ENCODE data around the gene LYPD1. TPM values are rescaled to one million over a fixed set of nuclear protein-coding genes. Genes with fewer than 3 reads are reported as not detected.

LYPD1 gene
- polyA plus RNA-seq, 1 of the 3 experiments (the other 2 are of a cell fraction) = 5.4 TPM

- TF ChIP-seq MEF2A (IDR thresholded peaks at IDR 0.05; ENCODE audit: borderline replicate concordance, low read depth) = no peak
- no peak for TF ChIP-seq USF1 (IDR thresholded peaks at IDR 0.05; ENCODE audit: borderline replicate concordance, low read depth)
- TF ChIP-seq, protein P1, sequence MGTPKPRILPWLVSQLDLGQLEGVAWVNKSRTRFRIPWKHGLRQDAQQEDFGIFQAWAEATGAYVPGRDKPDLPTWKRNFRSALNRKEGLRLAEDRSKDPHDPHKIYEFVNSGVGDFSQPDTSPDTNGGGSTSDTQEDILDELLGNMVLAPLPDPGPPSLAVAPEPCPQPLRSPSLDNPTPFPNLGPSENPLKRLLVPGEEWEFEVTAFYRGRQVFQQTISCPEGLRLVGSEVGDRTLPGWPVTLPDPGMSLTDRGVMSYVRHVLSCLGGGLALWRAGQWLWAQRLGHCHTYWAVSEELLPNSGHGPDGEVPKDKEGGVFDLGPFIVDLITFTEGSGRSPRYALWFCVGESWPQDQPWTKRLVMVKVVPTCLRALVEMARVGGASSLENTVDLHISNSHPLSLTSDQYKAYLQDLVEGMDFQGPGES (IDR thresholded peaks at IDR 0.05; ENCODE audit: low read depth, low read length) = no peak
- no peak for TF ChIP-seq MXI1 (IDR thresholded peaks at IDR 0.05; ENCODE audit: low read depth, low read length)
- no peak for TF ChIP-seq YY1 (IDR thresholded peaks at IDR 0.05; ENCODE audit: low read depth)
- no peak for TF ChIP-seq FOXM1 (IDR thresholded peaks at IDR 0.05; ENCODE audit: low read depth)
- Histone ChIP-seq H3K79me2 (ENCODE audit: insufficient read depth) (no peaks in the 10 kb centered on the region), H3K4me2 (no peak overlapping the region), H4K20me1 (ENCODE audit: insufficient read depth) (no peaks in the 10 kb centered on the region), H2AFZ (ENCODE audit: low read depth) (no peak overlapping the region), H3K36me3 (replicated peaks in 1 of 2; ENCODE audit: control insufficient read depth in 1 of 2, insufficient read depth in 2 of 2, low read length in 1 of 2) (no peaks in the 10 kb centered on the region), H3K27me3 (ENCODE audit: insufficient read depth) (no peaks in the 10 kb centered on the region), H3K9me2 (no peaks in the 10 kb centered on the region), H3K9me3 (no peaks in the 10 kb centered on the region), H3K27ac (ENCODE audit: low read depth in 2 of 2, low read length in 1 of 2) (no peak overlapping the region), H3K4me1 (ENCODE audit: control insufficient read depth in 1 of 2, insufficient read depth in 2 of 2, low read depth in 1 of 2, low read length in 1 of 2) (no peaks in the 10 kb centered on the region), H3K4me3 (ENCODE audit: low read depth in 2 of 2, low read length in 1 of 2) (no peak overlapping the region), H3F3A (replicated peaks; ENCODE audit: insufficient read depth) (no peaks in the 10 kb centered on the region), H3K9ac (no peak overlapping the region)
- DNase-seq = no peak
- ChIA-PET POLR2A (no interaction called here), CTCF (no interaction called here)
- WGBS (ENCODE audit: low lambda C conversion rate) = 71% methylated on average over 4 of the region's 4 CpGs
Measured at GRCh38 chr2:132599556-132599955, 70.4 kb downstream of the LYPD1 start.

DNA sequence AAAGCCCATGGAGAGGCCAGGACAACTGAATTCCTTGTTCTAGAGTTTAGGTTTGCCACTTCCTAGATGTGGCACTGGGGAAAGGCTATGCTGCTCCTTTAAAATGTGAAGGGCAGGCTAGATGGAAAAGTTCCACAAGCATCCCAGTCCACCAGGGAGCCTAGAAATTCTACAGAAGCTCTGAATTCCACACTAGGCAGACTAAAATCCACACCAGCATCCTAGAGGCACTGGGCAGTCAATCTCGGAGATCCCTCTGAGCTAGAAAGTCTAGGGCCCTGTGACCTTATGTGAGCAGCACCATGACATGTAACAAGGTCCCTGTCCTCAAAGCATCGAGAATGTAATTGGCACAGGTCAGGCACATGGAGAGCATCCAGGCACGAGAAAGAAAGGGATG is 71.5 kb downstream of the LYPD1 start:
- H3K79me2 ChIP-seq (ENCODE audit: insufficient read depth) = no peaks in the 10 kb centered on the region
- no peaks in the 10 kb centered on the region for H4K20me1 ChIP-seq (ENCODE audit: insufficient read depth)
- H3K9ac ChIP-seq = no peak overlapping the region
- H3K4me1 ChIP-seq (ENCODE audit: control insufficient read depth in 1 of 2, insufficient read depth in 2 of 2, low read depth in 1 of 2, low read length in 1 of 2) = no peaks in the 10 kb centered on the region
- H3K9me3 ChIP-seq = no peaks in the 10 kb centered on the region
- no peak overlapping the region for H2AFZ ChIP-seq (ENCODE audit: low read depth)
- ChIA-PET POLR2A (no interaction called here), CTCF (no interaction called here)
- H3K4me3 ChIP-seq (ENCODE audit: low read depth in 2 of 2, low read length in 1 of 2) = no peak overlapping the region
- no peaks in the 10 kb centered on the region for H3K36me3 ChIP-seq (replicated peaks in 1 of 2; ENCODE audit: control insufficient read depth in 1 of 2, insufficient read depth in 2 of 2, low read length in 1 of 2)
- no peak for DNase-seq
- WGBS (ENCODE audit: low lambda C conversion rate) = 60% methylated on average over 3 of the region's 3 CpGs
- H3K4me2 ChIP-seq = no peak overlapping the region
- H3K27ac ChIP-seq (ENCODE audit: low read depth in 2 of 2, low read length in 1 of 2) = no peak overlapping the region
- H3K9me2 ChIP-seq = no peaks in the 10 kb centered on the region
- no peaks in the 10 kb centered on the region for H3K27me3 ChIP-seq (ENCODE audit: insufficient read depth)
- H3F3A ChIP-seq (replicated peaks; ENCODE audit: insufficient read depth) = no peaks in the 10 kb centered on the region
- TF ChIP-seq JUND (IDR thresholded peaks at IDR 0.05) (no peak), GABPA (IDR thresholded peaks at IDR 0.05; ENCODE audit: low read depth) (no peak), TEAD4 (IDR thresholded peaks at IDR 0.05; ENCODE audit: borderline replicate concordance, insufficient read depth) (no peak), NRF1 (IDR thresholded peaks at IDR 0.05; ENCODE audit: low read depth, low read length) (no peak), RFX5 (IDR thresholded peaks at IDR 0.05; ENCODE audit: low read length) (no peak), SMC3 (IDR thresholded peaks at IDR 0.05; ENCODE audit: low read depth, low read length) (no peak), SIN3A (IDR thresholded peaks at IDR 0.05; ENCODE audit: borderline replicate concordance, low read depth, low read length) (no peak), GATA2 (CRISPR knock-in tag; IDR thresholded peaks at IDR 0.05) (no peak), ZBTB33 (IDR thresholded peaks at IDR 0.05; ENCODE audit: borderline replicate concordance, low read depth) (no peak), USF2 (IDR thresholded peaks at IDR 0.05; ENCODE audit: borderline replicate concordance, low read depth, low read length) (no peak), YY1 (IDR thresholded peaks at IDR 0.05; ENCODE audit: low read depth) (no peak), MAX (IDR thresholded peaks at IDR 0.05; ENCODE audit: low read depth) (no peak), USF1 (IDR thresholded peaks at IDR 0.05; ENCODE audit: borderline replicate concordance, low read depth) (no peak), RAD21 (IDR thresholded peaks at IDR 0.05; ENCODE audit: low read length) (no peak)
- TF ChIP-seq, protein P2, sequence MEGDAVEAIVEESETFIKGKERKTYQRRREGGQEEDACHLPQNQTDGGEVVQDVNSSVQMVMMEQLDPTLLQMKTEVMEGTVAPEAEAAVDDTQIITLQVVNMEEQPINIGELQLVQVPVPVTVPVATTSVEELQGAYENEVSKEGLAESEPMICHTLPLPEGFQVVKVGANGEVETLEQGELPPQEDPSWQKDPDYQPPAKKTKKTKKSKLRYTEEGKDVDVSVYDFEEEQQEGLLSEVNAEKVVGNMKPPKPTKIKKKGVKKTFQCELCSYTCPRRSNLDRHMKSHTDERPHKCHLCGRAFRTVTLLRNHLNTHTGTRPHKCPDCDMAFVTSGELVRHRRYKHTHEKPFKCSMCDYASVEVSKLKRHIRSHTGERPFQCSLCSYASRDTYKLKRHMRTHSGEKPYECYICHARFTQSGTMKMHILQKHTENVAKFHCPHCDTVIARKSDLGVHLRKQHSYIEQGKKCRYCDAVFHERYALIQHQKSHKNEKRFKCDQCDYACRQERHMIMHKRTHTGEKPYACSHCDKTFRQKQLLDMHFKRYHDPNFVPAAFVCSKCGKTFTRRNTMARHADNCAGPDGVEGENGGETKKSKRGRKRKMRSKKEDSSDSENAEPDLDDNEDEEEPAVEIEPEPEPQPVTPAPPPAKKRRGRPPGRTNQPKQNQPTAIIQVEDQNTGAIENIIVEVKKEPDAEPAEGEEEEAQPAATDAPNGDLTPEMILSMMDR (IDR thresholded peaks at IDR 0.05) = no peak
- TF ChIP-seq, protein P3, sequence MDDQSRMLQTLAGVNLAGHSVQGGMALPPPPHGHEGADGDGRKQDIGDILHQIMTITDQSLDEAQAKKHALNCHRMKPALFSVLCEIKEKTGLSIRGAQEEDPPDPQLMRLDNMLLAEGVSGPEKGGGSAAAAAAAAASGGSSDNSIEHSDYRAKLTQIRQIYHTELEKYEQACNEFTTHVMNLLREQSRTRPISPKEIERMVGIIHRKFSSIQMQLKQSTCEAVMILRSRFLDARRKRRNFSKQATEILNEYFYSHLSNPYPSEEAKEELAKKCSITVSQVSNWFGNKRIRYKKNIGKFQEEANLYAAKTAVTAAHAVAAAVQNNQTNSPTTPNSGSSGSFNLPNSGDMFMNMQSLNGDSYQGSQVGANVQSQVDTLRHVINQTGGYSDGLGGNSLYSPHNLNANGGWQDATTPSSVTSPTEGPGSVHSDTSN (IDR thresholded peaks at IDR 0.05) = no peak
